GM10266 (cell line): Measurements from ENCODE around the gene WDR5.

Experiments
- DNase-seq: peaks from one replicate; pipeline ENCODE4 v3.0.0; 2012; ENCODE audit errors: extremely low spot score
- TF ChIP-seq, protein P1 (sequence below): IDR thresholded peaks from 2 replicates; pipeline ENCODE4 v1.5.1; 2012; ENCODE audit warnings: mild to moderate bottlenecking, low read depth; ENCODE audit not compliant: control insufficient read depth, insufficient read depth; ENCODE audit errors: missing control alignments

The WDR5 gene

DNA sequence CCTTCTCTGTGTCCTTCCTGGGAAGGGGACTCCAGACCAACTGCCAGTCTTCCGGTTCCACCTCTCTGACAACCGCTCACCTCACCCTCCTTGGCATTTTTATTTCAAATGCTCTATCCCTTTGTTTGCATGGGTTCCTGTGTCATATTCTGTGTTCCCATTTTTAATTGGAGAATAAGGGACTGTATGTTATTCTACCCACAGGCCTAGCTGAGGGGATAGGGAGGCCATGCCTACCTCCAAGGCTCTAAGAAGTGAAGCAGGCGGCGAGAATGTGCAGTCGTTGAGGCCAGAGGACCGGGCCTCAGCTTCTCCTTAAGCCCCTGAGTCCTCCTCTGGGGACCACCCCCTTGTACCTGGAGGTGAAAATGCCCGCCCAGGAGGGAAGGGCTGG lies 936 bp upstream of the WDR5 start:
- no peak for DNase-seq

DNA sequence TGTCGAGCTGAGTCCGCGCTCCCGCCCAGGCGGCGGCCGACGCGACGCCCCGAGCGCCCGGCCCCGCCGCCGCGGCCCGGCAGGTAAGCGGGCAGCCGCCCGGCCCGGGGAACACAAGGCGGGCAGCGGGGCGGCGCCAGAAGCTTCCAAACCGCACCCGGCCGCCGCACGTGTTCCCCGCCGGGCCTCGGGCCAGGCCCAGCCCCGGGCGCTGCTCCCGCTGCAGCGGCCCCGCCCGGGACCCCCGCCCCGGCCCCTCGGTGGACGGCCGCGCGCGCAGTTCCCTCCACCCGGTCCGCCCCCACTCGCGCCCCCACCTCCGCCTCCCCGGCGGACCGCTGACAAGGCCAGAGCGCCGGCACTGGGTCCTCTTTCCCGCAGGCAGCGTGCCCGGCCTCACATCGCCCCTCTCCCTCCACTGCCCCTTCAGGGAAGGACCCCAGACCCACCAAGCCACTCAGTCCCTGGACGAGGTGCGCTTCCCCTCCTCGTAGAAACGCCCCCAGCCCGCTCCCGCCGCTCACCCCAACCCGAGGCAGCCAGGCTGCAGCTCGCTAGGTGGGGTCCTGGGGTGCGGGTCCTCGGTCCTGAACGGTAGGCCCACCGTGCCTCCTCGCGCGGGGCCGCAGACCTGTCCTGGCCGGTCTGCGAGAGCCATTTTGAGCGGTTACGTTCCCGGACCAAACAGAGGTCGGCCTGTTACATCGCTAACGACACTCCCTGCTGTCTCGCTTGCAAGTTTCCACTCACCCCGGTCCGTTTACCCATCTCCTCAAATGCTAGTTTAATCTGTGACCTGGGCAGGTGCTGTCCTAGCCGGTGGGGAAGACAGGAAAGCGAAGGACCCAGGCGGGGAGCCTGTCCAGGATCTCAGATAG lies 475 bp downstream of the WDR5 start:
- peak; percentile 60 for DNase-seq
- TF ChIP-seq, protein P1, sequence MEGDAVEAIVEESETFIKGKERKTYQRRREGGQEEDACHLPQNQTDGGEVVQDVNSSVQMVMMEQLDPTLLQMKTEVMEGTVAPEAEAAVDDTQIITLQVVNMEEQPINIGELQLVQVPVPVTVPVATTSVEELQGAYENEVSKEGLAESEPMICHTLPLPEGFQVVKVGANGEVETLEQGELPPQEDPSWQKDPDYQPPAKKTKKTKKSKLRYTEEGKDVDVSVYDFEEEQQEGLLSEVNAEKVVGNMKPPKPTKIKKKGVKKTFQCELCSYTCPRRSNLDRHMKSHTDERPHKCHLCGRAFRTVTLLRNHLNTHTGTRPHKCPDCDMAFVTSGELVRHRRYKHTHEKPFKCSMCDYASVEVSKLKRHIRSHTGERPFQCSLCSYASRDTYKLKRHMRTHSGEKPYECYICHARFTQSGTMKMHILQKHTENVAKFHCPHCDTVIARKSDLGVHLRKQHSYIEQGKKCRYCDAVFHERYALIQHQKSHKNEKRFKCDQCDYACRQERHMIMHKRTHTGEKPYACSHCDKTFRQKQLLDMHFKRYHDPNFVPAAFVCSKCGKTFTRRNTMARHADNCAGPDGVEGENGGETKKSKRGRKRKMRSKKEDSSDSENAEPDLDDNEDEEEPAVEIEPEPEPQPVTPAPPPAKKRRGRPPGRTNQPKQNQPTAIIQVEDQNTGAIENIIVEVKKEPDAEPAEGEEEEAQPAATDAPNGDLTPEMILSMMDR = no peak

More for the DNA sequence above, 936 bp upstream of the WDR5 start:
- TF ChIP-seq, protein P1 = no peak

DNA sequence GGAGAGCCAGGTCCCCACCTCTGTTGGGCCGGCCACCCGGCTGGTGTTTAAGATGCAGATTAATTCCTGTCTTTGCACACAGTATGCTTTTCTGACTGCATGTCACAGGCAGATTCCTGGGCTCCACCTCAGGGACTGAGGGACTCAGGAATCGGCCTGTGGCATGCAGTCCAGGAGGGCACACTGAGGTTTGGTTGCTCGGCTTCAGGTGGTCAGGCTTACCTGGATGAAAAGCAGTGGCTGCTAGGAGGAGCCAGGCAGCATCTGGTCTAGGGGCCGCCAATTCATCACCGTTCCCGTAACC lies 1.1 kb downstream of the WDR5 start:
- no peak for DNase-seq
- TF ChIP-seq, protein P1 = no peak

DNA sequence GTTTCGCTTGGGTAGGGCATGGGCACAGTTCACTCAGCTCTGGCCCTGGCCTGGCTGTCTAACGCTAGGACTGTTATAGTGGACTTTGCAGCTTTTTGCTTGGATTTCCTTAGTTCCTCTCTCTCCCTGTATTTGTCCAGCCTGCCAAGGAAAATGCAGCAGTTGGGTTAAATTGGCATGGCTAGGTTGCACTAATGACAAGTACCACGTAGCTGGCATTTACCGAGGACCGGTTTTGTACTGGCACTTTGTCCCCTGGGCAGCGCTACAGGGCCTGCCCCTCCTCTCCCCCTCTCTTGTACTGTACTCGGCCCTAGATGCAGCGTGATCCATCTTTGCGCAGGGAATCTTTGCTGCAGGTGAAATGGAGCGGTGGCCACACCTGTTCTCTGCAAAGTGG lies 2.4 kb downstream of the WDR5 start:
- TF ChIP-seq, protein P1 = no peak
- DNase-seq = no peak

DNA sequence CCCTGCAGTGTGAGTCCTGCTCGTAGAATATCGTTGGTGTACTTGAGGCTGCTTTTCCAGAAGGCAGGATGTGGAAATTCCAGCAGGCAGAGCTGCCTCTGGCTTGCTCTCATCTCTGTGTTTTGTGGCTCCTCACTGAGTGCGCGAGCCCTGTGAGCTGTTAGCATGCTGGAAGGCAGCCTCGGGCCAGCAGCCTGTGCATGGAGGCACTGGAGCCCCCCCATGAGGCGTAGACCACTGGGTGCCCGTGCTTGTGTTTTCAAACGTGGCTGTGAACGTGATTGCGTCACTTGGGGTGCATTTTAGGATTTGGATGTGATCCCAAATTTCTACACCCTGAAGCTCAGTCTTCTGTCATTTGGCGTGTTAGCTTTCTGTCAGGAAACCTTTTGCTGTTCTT lies 3.2 kb downstream of the WDR5 start:
- TF ChIP-seq, protein P1 = no peak
- no peak for DNase-seq

DNA sequence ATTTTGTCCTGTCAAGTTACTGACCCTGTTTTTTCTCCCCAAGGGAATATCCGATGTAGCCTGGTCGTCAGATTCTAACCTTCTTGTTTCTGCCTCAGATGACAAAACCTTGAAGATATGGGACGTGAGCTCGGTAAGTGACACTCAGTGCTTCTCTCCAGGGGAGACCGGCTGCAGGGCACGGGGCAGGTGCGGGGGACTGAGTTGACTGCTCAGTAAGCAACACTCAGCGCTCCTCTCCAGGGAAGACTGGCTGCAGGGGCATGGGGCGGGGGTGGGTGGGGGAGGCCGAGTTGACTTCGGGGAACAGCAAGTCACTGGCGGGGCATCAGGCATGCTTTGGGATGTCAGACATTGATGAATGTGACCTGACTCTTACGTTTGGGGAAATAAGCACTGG lies 6.0 kb downstream of the WDR5 start:
- DNase-seq = no peak
- TF ChIP-seq, protein P1 = no peak

DNA sequence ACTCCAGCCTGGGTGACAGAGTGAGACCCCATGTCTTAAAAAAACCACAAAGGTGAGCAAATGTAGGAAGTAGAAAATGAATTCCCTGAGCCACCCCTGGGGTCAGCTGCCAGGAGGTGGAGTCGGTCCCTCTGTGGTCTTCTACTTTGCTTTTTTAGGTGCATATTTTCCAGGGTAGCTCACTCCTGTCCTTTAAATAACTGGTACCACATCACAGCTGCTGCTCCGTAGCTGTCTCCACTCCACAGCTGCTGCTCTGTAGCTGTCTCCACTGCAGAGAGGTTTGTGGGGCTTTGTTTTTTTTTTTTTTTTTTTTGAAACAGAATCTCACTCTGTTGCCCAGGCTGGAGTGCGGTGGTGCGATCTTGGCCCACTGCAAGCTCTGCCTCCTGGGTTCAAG lies 8.9 kb downstream of the WDR5 start:
- DNase-seq = no peak
- TF ChIP-seq, protein P1 = no peak
